Body of pancreas (tissue), 4 donors: Measurements from ENCODE around the gene HELZ2. TPM values are rescaled to one million over a fixed set of nuclear protein-coding genes. Genes with fewer than 3 reads are reported as not detected.

Experiments used
- ATAC-seq: fragments of 150-250 bp; one replicate; pipeline ENCODE4 v1.9.1; 2016
- DNase-seq, 4 donors: peaks; one replicate each; pipeline ENCODE4 v3.0.0-alpha.2; 2019
- H3K27ac ChIP-seq, 4 donors: fragments of 200-600 bp; sonication (generic); 1 replicate in 3 of 4; 2 replicates in 1 of 4; pipeline versions ENCODE4 v1.5.1 to v1.6.1; 2016 to 2019; ENCODE audit warnings: mild to moderate bottlenecking in 1 of 4, mixed read lengths in 1 of 4, moderate library complexity in 1 of 4
- H3K27me3 ChIP-seq, 2 donors: fragments of 200-600 bp; sonication (generic); one replicate each; pipeline ENCODE4 v1.6.0; 2016; ENCODE audit warnings: mild to moderate bottlenecking in 1 of 2
- H3K36me3 ChIP-seq, 2 donors: fragments of 200-600 bp; sonication (generic); replicated peaks in 1 of 2; 2 replicates each; pipeline ENCODE4 v1.5.1; 2016; ENCODE audit warnings: low read depth in 2 of 2; ENCODE audit not compliant: insufficient read depth in 1 of 2
- H3K4me1 ChIP-seq: fragments of 200-600 bp; sonication (generic); one replicate; pipeline ENCODE4 v1.6.0; 2016
- H3K4me3 ChIP-seq, 2 donors: fragments of 200-600 bp; sonication (generic); 1 replicate in 1 of 2; 2 replicates in 1 of 2; pipeline ENCODE4 v1.5.1; 2016 to 2019
- H3K9me3 ChIP-seq, 3 donors: fragments of 200-600 bp; sonication (generic); 1 replicate in 2 of 3; 2 replicates in 1 of 3; pipeline ENCODE4 v1.5.1; 2016
- POLR2A ChIP-seq, 3 donors: fragments of 450-650 bp; IDR thresholded peaks; one replicate each; pipeline ENCODE4 v1.6.1; 2016; ENCODE audit warnings: antibody characterized with exemption in 3 of 3, mild to moderate bottlenecking in 2 of 3
- WGBS, 2 donors: methylation state at CpG; one replicate each; pipeline ENCODE4 v1.1.5; 2017; 5-methylcytosine and 5-hydroxymethylcytosine counted together
- intact Hi-C: fragments of 100-400 bp; cut with DNase I; formaldehyde crosslinking; loops from one replicate; pipeline ENCODE4 v1.15.1; 2023
- total RNA-seq, 2 donors: library from RNA; depleted of rRNA; stranded (reverse); fragments of >200 nt; gene quantifications; one replicate each; pipeline ENCODE4 v1.1.0, GENCODE V29; 2016
- TF ChIP-seq, protein P1 (sequence below), 7 experiments: fragments of 450-650 bp in 4 of 7; fragments of 200-600 bp in 3 of 7; sonication (generic) in 3 of 7; IDR thresholded peaks; one replicate each; pipeline ENCODE4 v1.5.1; 2016 to 2019; ENCODE audit warnings: antibody characterized with exemption in 7 of 7

Gene HELZ2
- total RNA-seq, 2 donors from 2014 or later = 20.8 to 33.3 TPM

- H3K9me3 ChIP-seq = no peaks in the 10 kb centered on the region
- H3K27ac ChIP-seq = no peak overlapping the region
- TF ChIP-seq, protein P1, sequence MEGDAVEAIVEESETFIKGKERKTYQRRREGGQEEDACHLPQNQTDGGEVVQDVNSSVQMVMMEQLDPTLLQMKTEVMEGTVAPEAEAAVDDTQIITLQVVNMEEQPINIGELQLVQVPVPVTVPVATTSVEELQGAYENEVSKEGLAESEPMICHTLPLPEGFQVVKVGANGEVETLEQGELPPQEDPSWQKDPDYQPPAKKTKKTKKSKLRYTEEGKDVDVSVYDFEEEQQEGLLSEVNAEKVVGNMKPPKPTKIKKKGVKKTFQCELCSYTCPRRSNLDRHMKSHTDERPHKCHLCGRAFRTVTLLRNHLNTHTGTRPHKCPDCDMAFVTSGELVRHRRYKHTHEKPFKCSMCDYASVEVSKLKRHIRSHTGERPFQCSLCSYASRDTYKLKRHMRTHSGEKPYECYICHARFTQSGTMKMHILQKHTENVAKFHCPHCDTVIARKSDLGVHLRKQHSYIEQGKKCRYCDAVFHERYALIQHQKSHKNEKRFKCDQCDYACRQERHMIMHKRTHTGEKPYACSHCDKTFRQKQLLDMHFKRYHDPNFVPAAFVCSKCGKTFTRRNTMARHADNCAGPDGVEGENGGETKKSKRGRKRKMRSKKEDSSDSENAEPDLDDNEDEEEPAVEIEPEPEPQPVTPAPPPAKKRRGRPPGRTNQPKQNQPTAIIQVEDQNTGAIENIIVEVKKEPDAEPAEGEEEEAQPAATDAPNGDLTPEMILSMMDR (IDR thresholded peaks at IDR 0.05) = no peak
- TF ChIP-seq POLR2A (IDR thresholded peaks at IDR 0.05) = no peak
- H3K27me3 ChIP-seq = no peaks in the 10 kb centered on the region
- intact Hi-C loops = no loop called here
- 82 to 83% methylated on average over 8 to 9 of the region's 9 CpGs for WGBS, 2 donors
- H3K4me3 ChIP-seq = no peak overlapping the region
- no peaks in the 10 kb centered on the region for H3K36me3 ChIP-seq
- H3K4me1 ChIP-seq = peaks cover 5% of the 10 kb centered on the region
- DNase-seq (no peak), ATAC-seq (no peak)
These were observed 46.9 kb downstream of the HELZ2 start for GRCh38 chr20:63527184-63527583.

GRCh38 chr20:63525971-63526370 lies 48.1 kb downstream of the HELZ2 start:
- no peak overlapping the region for H3K27ac ChIP-seq
- H3K36me3 ChIP-seq = no peaks in the 10 kb centered on the region
- WGBS, 2 donors = 13 to 15% methylated on average over 2 of the region's 2 CpGs
- H3K9me3 ChIP-seq = no peaks in the 10 kb centered on the region
- H3K4me1 ChIP-seq = peaks cover 13% of the 10 kb centered on the region
- H3K4me3 ChIP-seq = no peak overlapping the region
- intact Hi-C loops = no loop called here
- H3K27me3 ChIP-seq = no peaks in the 10 kb centered on the region
- no peak for ATAC-seq
- DNase-seq = peak in 1 of 4 donors; percentile 16
- TF ChIP-seq, protein P1 (IDR thresholded peaks at IDR 0.05) = no peak
- no peak for TF ChIP-seq POLR2A (IDR thresholded peaks at IDR 0.05)

GRCh38 chr20:63525185-63525584 lies 48.9 kb downstream of the HELZ2 start:
- WGBS, 2 donors = 61 to 69% methylated on average over 3 of the region's 3 CpGs
- intact Hi-C loops = no loop called here
- H3K27ac ChIP-seq = no peak overlapping the region

More at GRCh38 chr20:63525185-63525584, 48.9 kb downstream of the HELZ2 start:
- Histone ChIP-seq H3K27me3 (no peaks in the 10 kb centered on the region), H3K4me1 (peaks cover 15% of the 10 kb centered on the region), H3K36me3 (no peaks in the 10 kb centered on the region), H3K4me3 (no peak overlapping the region), H3K9me3 (no peaks in the 10 kb centered on the region)
- ATAC-seq = no peak
- DNase-seq = no peak
- TF ChIP-seq, protein P1 (IDR thresholded peaks at IDR 0.05) = no peak
- TF ChIP-seq POLR2A (IDR thresholded peaks at IDR 0.05) = no peak

Other genes starting within 250 kb of the HELZ2 start
- not detected for gene CHRNA4, start 212.9 kb downstream of the HELZ2 start, total RNA-seq
- gene KCNQ2, start 101.6 kb downstream of the HELZ2 start, total RNA-seq = 1 to 10 TPM; 1.8 to 3.0 TPM
- 10 to 100 TPM; 21.0 to 23.1 TPM for gene EEF1A2, start 75.2 kb downstream of the HELZ2 start, total RNA-seq
- 100 to 1,000 TPM in 1 of 2 donors, 10 to 100 TPM in 1; 69.9 to 106 TPM for gene PPDPF, start 53.5 kb downstream of the HELZ2 start, total RNA-seq
- gene PTK6, start 36.9 kb downstream of the HELZ2 start, total RNA-seq = 1 to 10 TPM; 3.0 to 5.4 TPM
- not detected for gene SRMS, start 26.5 kb downstream of the HELZ2 start, total RNA-seq
- gene FNDC11, start 20.1 kb downstream of the HELZ2 start, total RNA-seq = 1 to 10 TPM in 1 of 2 donors, under 1 TPM in 1; 0.66 to 2.9 TPM
- 1 to 10 TPM; 8.9 to 9.9 TPM for gene GMEB2, start 52.9 kb upstream of the HELZ2 start, total RNA-seq
- gene STMN3, start 79.2 kb upstream of the HELZ2 start, total RNA-seq = 1 to 10 TPM; 5.6 to 7.8 TPM
- gene RTEL1, start 84.1 kb upstream of the HELZ2 start, total RNA-seq = 10 to 100 TPM in 1 of 2 donors, 1 to 10 TPM in 1; 7.3 to 50.4 TPM
- gene TNFRSF6B, start 122.4 kb upstream of the HELZ2 start, total RNA-seq = 10 to 100 TPM in 1 of 2 donors, 1 to 10 TPM in 1; 9.9 to 13.8 TPM
- gene ARFRP1, start 133.7 kb upstream of the HELZ2 start, total RNA-seq = 10 to 100 TPM; 22.6 to 23.4 TPM
- 10 to 100 TPM; 16.6 to 53.1 TPM for gene ZGPAT, start 133.8 kb upstream of the HELZ2 start, total RNA-seq
- 10 to 100 TPM in 1 of 2 donors, 1 to 10 TPM in 1; 4.9 to 14.0 TPM for gene LIME1, start 162.4 kb upstream of the HELZ2 start, total RNA-seq
- gene SLC2A4RG, start 165.5 kb upstream of the HELZ2 start, total RNA-seq = 10 to 100 TPM; 30.9 to 69.5 TPM